Measurements from ENCODE around the gene TANGO6. TPM values are rescaled to one million over a fixed set of nuclear protein-coding genes. Genes with fewer than 3 reads are reported as not detected.

Gene TANGO6
- total RNA-seq, 2 experiments from 2014 or later, result 21.4 to 23.6 TPM

DNA sequence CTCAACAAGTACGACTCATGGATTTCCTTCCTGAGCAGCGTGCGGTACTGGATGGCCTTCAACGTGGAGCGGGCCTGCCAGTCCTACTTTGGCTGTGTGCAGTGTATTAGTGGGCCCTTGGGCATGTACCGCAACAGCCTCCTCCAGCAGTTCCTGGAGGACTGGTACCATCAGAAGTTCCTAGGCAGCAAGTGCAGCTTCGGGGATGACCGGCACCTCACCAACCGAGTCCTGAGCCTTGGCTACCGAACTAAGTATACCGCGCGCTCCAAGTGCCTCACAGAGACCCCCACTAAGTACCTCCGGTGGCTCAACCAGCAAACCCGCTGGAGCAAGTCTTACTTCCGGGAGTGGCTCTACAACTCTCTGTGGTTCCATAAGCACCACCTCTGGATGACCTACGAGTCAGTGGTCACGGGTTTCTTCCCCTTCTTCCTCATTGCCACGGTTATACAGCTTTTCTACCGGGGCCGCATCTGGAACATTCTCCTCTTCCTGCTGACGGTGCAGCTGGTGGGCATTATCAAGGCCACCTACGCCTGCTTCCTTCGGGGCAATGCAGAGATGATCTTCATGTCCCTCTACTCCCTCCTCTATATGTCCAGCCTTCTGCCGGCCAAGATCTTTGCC lies 271.1 kb downstream of the TANGO6 start:
- DNase-seq (no peak), ATAC-seq (no peak)
- Mint-ChIP-seq H3K4me3 (no peak overlapping the region), H3K36me3 (ENCODE audit: low read depth) (peaks cover 15% of the 10 kb centered on the region), H3K27me3 (ENCODE audit: low read depth) (no peaks in the 10 kb centered on the region), H3K27ac (no peak overlapping the region), H3K4me1 (ENCODE audit: low read depth) (peaks cover 8% of the 10 kb centered on the region), H3K9me3 (ENCODE audit: insufficient read depth) (no peaks in the 10 kb centered on the region)
- ChIA-PET POLR2A (no interaction called here), CTCF (interaction anchor here (1.2 to 4.5 kb wide), 5 partner anchors 10 to 594 kb away, joined by 4 to 49 read pairs (median 10); no protein-coding TSS in a partner anchor)

- ATAC-seq (no peak), DNase-seq (no peak)
- no peak overlapping the region for H3K27ac Mint-ChIP-seq
- CTCF ChIA-PET, result interaction anchor here (2.7 kb wide), 2 partner anchors 10 to 52 kb away, joined by 10 to 15 read pairs; no protein-coding TSS in a partner anchor
- H3K4me3 Mint-ChIP-seq, result no peak overlapping the region
- H3K27me3 Mint-ChIP-seq (ENCODE audit: low read depth), result no peaks in the 10 kb centered on the region
- H3K36me3 Mint-ChIP-seq (ENCODE audit: low read depth), result peaks cover 16% of the 10 kb centered on the region
- POLR2A ChIA-PET, result no interaction called here
- no peaks in the 10 kb centered on the region for H3K9me3 Mint-ChIP-seq (ENCODE audit: insufficient read depth)
- peaks cover 8% of the 10 kb centered on the region for H3K4me1 Mint-ChIP-seq (ENCODE audit: low read depth)
Observed at GRCh38 chr16:69114976-69115355, 271.6 kb downstream of the TANGO6 start.

- Mint-ChIP-seq H3K36me3 (ENCODE audit: low read depth) (peaks cover 20% of the 10 kb centered on the region), H3K4me3 (no peak overlapping the region), H3K4me1 (ENCODE audit: low read depth) (peaks cover 8% of the 10 kb centered on the region), H3K9me3 (ENCODE audit: insufficient read depth) (no peaks in the 10 kb centered on the region), H3K27me3 (ENCODE audit: low read depth) (no peaks in the 10 kb centered on the region), H3K27ac (no peak overlapping the region)
- ATAC-seq (no peak), DNase-seq (no peak)
- ChIA-PET POLR2A (no interaction called here), CTCF (interaction anchor here (2.7 kb wide), 1 partner anchor 9 kb away, joined by 15 read pairs; no protein-coding TSS in a partner anchor)
Observed at GRCh38 chr16:69115361-69115760, 272.0 kb downstream of the TANGO6 start.

- DNase-seq (no peak), ATAC-seq (no peak)
- CTCF ChIA-PET, result interaction anchor here (2.7 kb wide), 1 partner anchor 9 kb away, joined by 15 read pairs; no protein-coding TSS in a partner anchor
- H3K27me3 Mint-ChIP-seq (ENCODE audit: low read depth), result no peaks in the 10 kb centered on the region
- no peak overlapping the region for H3K27ac Mint-ChIP-seq
- POLR2A ChIA-PET, result no interaction called here
- H3K36me3 Mint-ChIP-seq (ENCODE audit: low read depth), result peaks cover 23% of the 10 kb centered on the region
- peaks cover 8% of the 10 kb centered on the region for H3K4me1 Mint-ChIP-seq (ENCODE audit: low read depth)
- H3K4me3 Mint-ChIP-seq, result no peak overlapping the region
- no peaks in the 10 kb centered on the region for H3K9me3 Mint-ChIP-seq (ENCODE audit: insufficient read depth)
Observed at GRCh38 chr16:69115837-69116236, 272.5 kb downstream of the TANGO6 start.

DNA sequence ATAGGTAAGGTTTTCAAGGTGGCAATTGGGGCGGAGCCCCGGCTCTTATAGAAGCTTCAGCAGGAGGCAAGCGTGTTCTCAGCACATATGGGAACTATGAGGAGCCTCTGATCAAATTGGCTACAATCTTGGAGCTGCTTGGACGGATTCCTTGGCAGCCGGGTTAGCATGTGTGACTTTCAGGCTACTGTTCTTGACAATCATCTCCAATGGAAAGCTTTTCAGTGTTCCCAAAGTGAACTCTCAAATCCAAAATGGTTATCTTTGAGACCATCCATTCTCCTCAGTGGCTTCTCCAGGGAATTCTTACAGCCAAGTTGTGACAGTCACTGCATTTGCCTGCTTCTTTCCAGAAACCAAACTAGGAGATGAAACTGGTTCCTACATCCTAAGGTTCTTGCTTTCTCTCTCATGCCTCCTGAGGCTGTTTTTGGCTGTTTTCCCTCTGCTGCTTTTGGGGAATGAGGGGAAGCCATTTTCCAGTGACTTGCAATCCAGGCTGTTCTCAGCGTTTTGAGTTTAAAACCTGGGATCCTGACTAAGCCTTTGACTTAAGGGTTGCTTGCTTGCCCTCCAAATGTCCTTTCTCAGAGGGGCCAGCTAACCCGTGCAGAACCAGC lies 273.0 kb downstream of the TANGO6 start:
- Mint-ChIP-seq H3K9me3 (ENCODE audit: insufficient read depth) (no peaks in the 10 kb centered on the region), H3K27me3 (ENCODE audit: low read depth) (no peaks in the 10 kb centered on the region), H3K4me1 (ENCODE audit: low read depth) (peaks cover 8% of the 10 kb centered on the region), H3K4me3 (no peak overlapping the region), H3K27ac (no peak overlapping the region), H3K36me3 (ENCODE audit: low read depth) (peaks cover 27% of the 10 kb centered on the region)
- ChIA-PET CTCF (interaction anchor here (1.3 to 2.7 kb wide), 3 partner anchors 8 to 269 kb away, joined by 4 to 15 read pairs (median 6); partner anchors contain the start of gene HAS3), POLR2A (no interaction called here)
- ATAC-seq (no peak), DNase-seq (no peak)

DNA sequence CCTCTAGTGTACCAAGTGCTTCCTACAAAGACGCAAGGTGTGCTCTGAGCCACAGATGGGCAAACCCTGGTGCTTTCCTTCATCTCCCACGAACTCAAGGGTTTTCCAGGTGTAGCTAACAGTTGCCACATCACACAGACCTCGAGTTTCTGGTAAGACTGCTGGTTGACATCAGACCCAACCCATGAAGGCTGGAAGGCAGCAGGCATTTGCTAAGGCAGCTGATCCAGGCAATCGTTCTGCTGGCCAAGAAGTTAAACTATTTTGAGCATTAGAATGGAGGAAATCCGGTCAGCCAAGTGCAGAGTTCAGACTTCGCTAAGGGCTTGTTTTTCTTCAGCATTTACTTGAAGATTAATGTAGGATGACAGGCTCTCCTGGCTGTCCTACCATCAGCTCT lies 273.6 kb downstream of the TANGO6 start:
- Mint-ChIP-seq H3K4me1 (ENCODE audit: low read depth) (peaks cover 8% of the 10 kb centered on the region), H3K27me3 (ENCODE audit: low read depth) (no peaks in the 10 kb centered on the region), H3K36me3 (ENCODE audit: low read depth) (peaks cover 29% of the 10 kb centered on the region), H3K27ac (no peak overlapping the region), H3K9me3 (ENCODE audit: insufficient read depth) (no peaks in the 10 kb centered on the region), H3K4me3 (no peak overlapping the region)
- POLR2A ChIA-PET, result no interaction called here
- CTCF ChIA-PET, result interaction anchor here (1.3 to 2.7 kb wide), 3 partner anchors 8 to 269 kb away, joined by 4 to 15 read pairs (median 6); partner anchors contain the start of gene HAS3
- ATAC-seq (no peak), DNase-seq (no peak)

- Mint-ChIP-seq H3K27ac (peak overlapping the region; percentile 46), H3K4me3 (no peak overlapping the region), H3K36me3 (ENCODE audit: low read depth) (peaks cover 31% of the 10 kb centered on the region), H3K9me3 (ENCODE audit: insufficient read depth) (no peaks in the 10 kb centered on the region), H3K27me3 (ENCODE audit: low read depth) (no peaks in the 10 kb centered on the region), H3K4me1 (ENCODE audit: low read depth) (peaks cover 8% of the 10 kb centered on the region)
- no peak for ATAC-seq
- ChIA-PET POLR2A (no interaction called here), CTCF (interaction anchor here (0.7 kb wide), 1 partner anchor 9 kb away, joined by 4 read pairs; no protein-coding TSS in a partner anchor)
- DNase-seq, result no peak
Observed at GRCh38 chr16:69118468-69118867, 275.1 kb downstream of the TANGO6 start.

DNA sequence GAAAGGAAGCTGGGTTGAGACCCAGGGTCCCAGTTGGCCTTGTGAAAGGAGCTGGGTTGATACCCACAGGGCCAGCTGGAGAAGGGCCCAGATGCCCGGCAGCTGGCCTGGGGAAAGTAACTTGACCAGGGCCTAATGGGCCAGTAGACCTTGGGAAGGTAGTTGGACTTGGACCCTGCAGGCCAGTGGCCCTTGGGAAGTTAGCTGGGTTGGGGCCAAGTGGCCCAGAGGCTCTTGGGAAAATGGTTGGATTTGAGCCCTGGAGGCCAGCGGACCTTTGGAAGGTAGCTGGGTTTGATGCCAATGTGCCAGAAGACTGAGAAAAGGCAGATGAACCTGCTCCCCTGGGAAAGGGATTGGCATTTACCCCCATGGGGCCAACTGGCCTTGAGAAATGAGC lies 275.7 kb downstream of the TANGO6 start:
- ChIA-PET POLR2A (interaction anchor here (1.4 kb wide), 1 partner anchor 14 kb away, joined by 4 read pairs; the partner anchor contains the start of genes CHTF8 and UTP4), CTCF (no interaction called here)
- Mint-ChIP-seq H3K4me1 (ENCODE audit: low read depth) (peaks cover 8% of the 10 kb centered on the region), H3K36me3 (ENCODE audit: low read depth) (peaks cover 31% of the 10 kb centered on the region), H3K27me3 (ENCODE audit: low read depth) (no peaks in the 10 kb centered on the region), H3K9me3 (ENCODE audit: insufficient read depth) (no peaks in the 10 kb centered on the region), H3K27ac (no peak overlapping the region), H3K4me3 (no peak overlapping the region)
- DNase-seq, result no peak
- no peak for ATAC-seq

GRCh38 chr16:69119536-69119935 lies 276.2 kb downstream of the TANGO6 start:
- Mint-ChIP-seq H3K9me3 (ENCODE audit: insufficient read depth) (no peaks in the 10 kb centered on the region), H3K27me3 (ENCODE audit: low read depth) (no peaks in the 10 kb centered on the region), H3K4me1 (ENCODE audit: low read depth) (peaks cover 8% of the 10 kb centered on the region), H3K4me3 (no peak overlapping the region), H3K27ac (no peak overlapping the region), H3K36me3 (ENCODE audit: low read depth) (peaks cover 33% of the 10 kb centered on the region)
- ATAC-seq, result no peak
- CTCF ChIA-PET, result no interaction called here
- POLR2A ChIA-PET, result interaction anchor here (1.4 kb wide), 1 partner anchor 13 kb away, joined by 4 read pairs; the partner anchor contains the start of genes CHTF8 and UTP4
- DNase-seq, result no peak

DNA sequence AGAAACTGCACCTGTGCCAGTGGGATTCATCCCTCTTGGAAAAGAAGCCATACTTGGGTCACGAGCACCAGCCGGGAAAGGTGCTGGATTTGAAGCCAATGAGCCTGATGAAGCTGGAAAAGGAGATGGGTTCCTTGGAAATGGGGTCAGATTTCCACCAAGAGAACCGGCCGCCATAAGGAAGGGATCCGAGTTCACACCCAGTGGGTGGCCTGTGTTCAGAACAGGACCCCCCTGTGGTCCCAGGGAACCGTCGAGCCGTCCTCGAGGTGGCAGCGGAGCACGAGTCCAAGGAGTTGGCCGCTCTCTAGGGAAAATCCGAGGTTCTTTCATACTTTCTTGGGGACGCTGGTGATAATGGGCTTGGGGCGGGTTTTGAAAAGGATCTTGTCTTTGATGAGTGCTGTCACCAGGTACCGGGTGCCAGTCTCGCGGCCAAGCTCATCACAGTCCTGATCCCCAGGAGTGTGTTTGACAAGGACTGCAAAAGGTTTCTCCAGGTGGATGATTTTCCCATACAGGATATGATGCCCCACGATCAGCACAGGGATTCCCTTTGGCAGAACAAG lies 276.8 kb downstream of the TANGO6 start:
- ATAC-seq (no peak), DNase-seq (no peak)
- ChIA-PET CTCF (interaction anchor here (1.3 to 1.5 kb wide), 2 partner anchors 8 to 273 kb away, joined by 4 read pairs; no protein-coding TSS in a partner anchor), POLR2A (interaction anchor here (1.4 kb wide), 1 partner anchor 12 kb away, joined by 4 read pairs; the partner anchor contains the start of genes CHTF8 and UTP4)
- no peak overlapping the region for H3K27ac Mint-ChIP-seq
- H3K4me1 Mint-ChIP-seq (ENCODE audit: low read depth), result peaks cover 8% of the 10 kb centered on the region
- no peak overlapping the region for H3K4me3 Mint-ChIP-seq
- H3K9me3 Mint-ChIP-seq (ENCODE audit: insufficient read depth), result no peaks in the 10 kb centered on the region
- no peaks in the 10 kb centered on the region for H3K27me3 Mint-ChIP-seq (ENCODE audit: low read depth)
- peaks cover 35% of the 10 kb centered on the region for H3K36me3 Mint-ChIP-seq (ENCODE audit: low read depth)

DNA sequence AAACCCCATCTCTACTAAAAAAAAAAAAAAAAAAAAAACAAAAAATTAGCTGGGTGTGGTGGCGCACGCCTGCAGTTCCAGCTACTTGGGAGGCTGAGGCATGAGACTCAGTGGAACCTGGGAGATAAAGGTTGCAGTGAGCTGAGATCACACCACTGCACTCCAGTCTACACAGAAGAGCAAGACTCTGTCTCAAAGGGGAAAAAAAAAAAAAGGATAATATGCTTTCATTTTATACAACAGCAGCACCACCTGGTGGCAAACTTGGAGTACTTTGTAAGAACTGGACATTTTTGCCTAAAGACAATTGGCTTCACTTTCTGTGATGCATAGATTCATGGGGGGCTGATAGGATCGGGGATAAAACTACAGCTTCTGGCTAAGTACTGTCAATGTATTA lies 280.6 kb downstream of the TANGO6 start:
- H3K9me3 Mint-ChIP-seq (ENCODE audit: insufficient read depth), result no peaks in the 10 kb centered on the region
- peaks cover 39% of the 10 kb centered on the region for H3K36me3 Mint-ChIP-seq (ENCODE audit: low read depth)
- H3K4me3 Mint-ChIP-seq, result no peak overlapping the region
- ATAC-seq (peak; percentile 63), DNase-seq (peak; percentile 80)
- no peaks in the 10 kb centered on the region for H3K27me3 Mint-ChIP-seq (ENCODE audit: low read depth)
- ChIA-PET CTCF (interaction anchor here (0.7 to 4.2 kb wide), 29 partner anchors 8 to 614 kb away, joined by 3 to 49 read pairs (median 4); partner anchors contain the start of gene HAS3), POLR2A (interaction anchor here (0.6 to 0.7 kb wide), 3 partner anchors 9 to 1223 kb away, joined by 3 read pairs; partner anchors contain the start of genes CHTF8, DDX19A and UTP4)
- peaks cover 5% of the 10 kb centered on the region for H3K4me1 Mint-ChIP-seq (ENCODE audit: low read depth)
- H3K27ac Mint-ChIP-seq, result no peak overlapping the region

Measured in activated CD8-positive, alpha-beta T cell treated with anti-CD3 and anti-CD28 coated beads, Interleukin-2, amount 10 ng/mL, durations not matched to agents 7 days and 5 days (primary cell).